GM21717 (cell line): ENCODE measurements around the gene NPM1.
"Not testable (repeated sequence)": the region's sequence is repeated elsewhere in the genome, so short reads cannot be mapped to it uniquely, and the experiment has no call there.

Source experiments
- ATAC-seq: cut with Tn5 transposase; IDR thresholded peaks from one replicate; pipeline ENCODE4 v1.9.1; 2021; ENCODE audit warnings: mild to moderate bottlenecking, moderate library complexity; ENCODE audit not compliant: unreplicated experiment

NPM1 gene

DNA sequence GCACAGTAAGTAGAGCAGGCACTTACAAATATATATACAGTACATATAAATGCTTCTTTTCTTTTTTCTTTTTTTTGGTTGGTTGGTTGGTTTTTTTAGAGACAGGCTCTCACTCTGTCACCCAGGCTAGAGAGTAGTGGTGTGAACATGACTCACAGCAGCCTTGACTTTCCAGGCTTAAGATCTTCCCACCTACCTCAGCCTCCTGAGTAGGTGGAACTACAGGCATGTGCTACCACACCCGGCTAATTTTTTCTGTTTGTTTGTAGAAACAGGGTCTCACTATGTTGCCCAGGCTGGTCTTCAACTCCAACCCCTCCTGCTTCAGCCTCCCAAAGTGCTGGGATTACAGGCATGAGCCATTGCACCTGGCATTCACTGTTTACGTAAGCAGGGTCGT lies 2.6 kb upstream of the NPM1 start:
- not testable (repeated sequence) for ATAC-seq

DNA sequence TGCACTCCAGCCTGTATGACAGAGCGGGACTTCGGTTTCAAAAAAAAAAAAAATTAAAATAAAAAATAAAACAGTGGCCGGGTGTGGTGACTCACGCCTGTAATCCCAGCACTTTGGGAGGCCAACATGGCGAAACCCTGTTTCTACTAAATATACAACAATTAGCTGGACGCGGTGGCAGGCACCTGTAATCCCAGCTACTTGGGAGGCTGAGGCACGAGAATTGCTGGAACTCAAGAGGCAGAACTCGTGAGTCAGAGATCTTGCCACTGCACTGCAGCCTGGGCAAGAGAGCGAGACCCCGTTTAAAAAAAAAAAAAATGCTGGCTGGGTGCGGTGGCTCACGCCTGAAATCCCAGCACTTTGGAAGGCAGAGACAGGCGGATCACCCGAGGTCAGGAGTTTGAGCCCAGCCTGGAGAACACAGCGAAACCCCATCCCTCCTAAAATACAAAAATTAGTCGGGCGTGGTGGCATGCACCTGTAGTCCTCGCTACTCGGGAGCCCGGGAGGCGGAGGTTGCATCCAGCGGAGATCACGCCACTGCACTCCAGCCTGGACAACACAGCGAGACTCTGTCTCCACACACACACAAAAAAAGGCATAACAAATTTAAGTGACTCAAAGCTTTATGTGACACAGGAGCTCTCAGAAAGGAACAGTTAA lies 1.5 kb upstream of the NPM1 start:
- no peak for ATAC-seq

DNA sequence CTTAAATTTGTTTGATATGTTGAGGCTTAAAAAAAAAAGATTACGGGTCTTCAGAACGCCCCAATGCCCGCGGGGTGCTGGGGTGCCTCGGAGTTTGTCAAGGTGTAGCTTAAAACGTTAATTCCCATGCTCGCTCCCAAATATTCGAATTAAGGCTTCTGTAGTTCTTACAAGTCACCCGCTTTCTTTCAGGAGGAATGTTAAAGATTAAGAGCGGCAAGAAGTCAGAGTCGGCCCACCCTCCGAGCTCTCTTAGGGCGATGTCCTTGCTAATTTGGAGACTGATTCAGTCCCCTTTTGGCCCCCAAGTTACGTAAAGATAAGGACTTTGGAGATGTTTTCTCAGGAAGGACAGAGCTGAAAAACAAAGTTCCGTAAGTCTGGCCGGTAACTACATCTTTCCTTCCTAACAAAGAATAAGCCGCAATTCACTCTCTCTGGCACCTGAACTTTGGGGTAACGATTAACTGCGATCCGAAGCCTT lies 746 bp upstream of the NPM1 start:
- peak; percentile 1 for ATAC-seq

DNA sequence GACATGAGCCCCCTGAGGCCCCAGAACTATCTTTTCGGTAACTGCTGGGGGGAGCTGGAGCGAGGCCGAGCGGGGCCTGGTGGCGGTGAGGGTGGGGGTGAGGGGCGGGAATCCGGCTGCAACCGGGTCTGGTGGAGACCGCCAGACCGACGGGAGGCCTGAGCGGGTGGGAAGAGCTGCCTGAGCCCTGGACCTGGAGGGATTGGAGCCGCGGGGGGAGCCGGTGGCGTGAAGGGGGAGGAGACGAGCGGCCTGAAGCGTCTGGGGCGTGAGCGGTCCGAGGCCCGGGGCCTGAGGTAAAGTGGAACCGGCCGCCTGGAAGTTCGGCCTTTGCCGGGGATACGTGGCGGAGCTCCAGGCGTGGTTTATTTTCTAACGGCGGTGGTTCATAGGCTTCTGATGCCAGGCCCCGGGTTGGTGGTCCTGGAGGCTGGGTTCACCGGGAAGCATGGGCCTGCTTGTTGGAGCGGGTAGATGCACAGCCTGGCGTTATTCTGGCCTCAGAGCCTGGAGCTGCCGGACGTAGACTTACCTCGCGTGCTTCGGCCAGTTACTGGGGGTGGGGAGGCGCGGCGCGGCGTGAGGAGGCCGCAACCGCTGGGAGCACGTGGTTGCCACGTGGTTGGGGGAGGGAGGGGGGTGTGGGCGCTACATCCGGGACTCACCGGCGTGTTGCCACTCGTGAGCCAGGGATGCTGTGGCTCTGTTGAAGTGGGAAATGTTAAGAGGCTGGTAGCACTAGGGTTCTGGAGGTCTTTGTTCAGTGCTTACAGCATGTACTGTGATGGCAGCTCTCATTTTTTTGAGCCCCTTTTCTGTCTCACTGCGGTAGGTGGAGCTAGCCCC lies 544 bp downstream of the NPM1 start:
- ATAC-seq: peak; percentile 34

DNA sequence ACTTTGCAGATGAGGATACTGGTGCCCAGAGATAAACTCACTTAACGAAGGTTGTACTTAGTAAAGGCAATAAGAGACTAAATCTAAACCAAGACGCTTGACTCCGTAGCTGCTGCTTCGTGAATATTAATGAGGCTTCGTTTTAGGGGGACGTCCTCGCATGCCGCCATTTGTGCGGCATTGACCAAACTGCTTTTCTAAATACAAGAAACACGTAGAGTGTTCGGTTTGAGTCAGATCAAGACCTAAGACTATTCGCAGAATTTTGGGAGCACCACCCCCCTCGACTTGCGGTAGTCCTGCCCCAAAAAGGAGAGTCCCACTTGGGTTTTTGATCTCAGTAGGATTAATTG lies 1.1 kb downstream of the NPM1 start:
- ATAC-seq: peak; percentile 1

DNA sequence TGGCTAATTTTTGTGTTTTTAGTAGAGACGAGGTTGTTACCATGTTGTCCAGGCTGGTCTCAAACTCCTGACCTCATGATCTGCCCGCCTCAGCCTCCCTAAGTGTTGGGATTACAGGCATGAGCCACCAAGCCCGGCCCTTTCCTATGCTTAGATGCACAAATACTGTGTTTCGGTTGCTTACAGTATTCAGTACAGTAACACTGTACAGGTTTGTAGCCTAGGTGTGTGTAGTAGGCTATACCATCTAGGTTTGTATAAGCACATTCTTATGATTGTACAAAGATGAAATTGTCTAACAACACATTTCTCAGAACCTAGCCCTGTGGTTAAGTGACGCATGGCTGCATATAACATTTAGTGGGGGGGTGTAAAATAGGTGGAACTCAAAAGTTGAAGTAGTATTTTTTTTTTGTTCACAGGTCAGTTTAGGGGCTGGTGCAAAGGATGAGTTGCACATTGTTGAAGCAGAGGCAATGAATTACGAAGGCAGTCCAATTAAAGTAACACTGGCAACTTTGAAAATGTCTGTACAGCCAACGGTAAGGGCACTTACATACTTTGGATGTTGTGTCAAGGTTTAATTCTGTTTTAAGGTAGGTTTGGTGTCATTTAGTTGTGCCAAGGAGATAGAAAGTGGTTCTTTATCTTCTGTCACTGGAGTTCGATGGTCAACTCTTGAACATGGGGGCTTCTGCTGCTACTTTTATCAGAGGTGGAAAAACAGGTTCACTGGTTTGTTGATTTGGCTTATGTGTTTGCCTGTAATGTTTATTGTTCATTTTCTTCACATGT lies 3.4 kb downstream of the NPM1 start:
- no peak for ATAC-seq

DNA sequence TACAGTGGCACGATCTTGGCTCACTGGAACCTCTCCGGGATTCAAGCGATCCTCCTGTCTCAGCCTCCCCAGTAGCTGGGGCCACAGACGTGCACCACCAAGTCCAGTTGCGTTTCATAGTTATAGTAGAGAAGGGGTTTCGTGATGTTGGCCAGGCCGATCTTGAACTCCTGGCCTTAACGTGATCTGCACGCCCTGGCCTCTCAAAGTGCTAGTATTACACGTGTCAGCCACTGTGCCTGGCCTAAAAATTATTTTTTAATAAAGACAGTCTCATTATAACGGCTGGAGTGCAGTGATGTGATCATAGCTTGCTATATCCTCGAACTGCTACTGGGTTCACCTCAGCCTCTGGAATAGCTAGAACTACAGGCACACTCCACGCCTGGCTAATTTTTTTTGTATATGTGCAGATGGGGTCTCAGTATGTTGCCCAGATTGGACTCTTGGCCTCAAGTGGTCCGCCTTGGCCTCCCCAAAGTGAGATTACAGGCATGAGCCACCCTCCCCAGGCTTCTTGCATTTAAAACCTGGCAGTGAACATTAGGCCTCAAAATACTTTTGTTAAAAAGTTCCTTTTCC lies 4.4 kb downstream of the NPM1 start:
- no peak for ATAC-seq

DNA sequence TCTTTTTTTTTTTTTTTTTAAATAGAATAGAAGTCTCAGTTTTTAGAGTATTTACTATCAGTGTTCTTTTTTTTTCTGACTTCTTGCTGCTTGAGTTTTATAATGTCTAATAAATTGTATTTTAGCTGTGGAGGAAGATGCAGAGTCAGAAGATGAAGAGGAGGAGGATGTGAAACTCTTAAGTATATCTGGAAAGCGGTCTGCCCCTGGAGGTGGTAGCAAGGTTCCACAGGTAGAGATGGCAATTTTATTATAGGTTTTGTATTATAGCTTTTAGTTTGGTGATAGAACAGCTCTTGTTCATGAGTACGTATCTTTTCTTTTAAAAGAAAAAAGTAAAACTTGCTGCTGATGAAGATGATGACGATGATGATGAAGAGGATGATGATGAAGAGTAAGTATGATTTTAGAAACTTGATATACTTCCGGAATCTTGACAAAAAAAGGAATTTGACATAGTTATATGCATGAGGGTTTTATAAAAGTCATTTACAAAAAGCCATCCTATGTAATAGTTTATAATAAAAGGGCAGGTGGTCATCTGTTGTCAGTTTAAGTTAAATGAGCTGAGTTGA lies 5.0 kb downstream of the NPM1 start:
- no peak for ATAC-seq

DNA sequence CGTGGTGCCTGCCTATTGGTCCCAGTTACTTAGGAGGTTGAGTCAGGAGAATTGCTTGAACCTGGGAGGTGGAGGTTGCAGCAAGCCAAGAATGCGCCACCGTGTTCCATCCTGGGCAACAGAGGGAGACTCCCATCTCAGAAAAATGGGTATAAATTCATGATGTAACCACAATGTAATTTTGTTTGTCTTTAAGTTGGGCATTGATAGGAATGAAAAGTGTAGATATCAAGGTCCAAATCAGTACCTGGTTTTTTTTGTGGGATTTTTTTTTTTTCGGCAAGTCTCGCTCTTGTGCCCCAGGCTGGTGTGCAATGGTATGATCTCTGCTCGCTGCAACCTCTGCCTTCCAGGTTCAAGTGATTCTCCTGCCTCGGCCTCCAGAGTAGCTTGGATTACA lies 7.4 kb downstream of the NPM1 start:
- no peak for ATAC-seq

DNA sequence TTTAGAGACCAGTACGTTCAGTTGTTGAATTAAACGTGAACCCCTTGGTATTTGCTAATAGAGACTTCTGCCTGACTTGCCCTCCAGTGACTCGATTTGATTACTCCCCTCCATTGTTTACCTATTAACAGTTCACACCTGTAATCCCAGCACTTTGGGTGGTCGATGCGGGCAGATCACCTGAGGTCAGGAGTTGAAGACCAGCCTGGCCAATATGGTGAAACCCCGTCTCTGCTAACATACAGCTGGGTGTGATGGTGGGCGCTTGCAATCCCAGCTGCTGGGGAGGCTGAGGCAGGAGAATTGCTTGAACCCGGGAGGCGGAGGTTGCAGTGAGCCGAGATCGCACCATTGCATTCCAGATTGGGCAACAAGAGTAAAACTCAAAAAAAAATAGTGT lies 8.9 kb downstream of the NPM1 start:
- ATAC-seq: not testable (repeated sequence)

DNA sequence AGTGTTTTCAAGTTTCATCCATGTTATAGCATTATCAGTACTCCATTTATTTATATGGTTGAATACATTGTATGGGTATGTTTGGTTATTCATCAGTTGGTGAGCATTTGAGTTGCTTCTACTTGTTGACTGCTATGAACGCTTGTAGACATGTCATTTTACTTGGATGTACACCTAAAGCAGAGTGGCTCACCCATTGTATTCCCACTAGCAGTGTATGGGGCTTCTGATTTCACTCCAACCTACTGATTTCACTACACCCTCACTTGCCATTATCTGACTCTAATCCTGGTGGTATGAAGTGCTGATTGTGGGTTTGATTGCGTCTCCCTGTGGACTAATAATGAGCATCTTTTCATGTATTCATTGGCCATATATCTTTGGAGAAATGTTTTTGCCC lies 9.5 kb downstream of the NPM1 start:
- ATAC-seq: no peak

DNA sequence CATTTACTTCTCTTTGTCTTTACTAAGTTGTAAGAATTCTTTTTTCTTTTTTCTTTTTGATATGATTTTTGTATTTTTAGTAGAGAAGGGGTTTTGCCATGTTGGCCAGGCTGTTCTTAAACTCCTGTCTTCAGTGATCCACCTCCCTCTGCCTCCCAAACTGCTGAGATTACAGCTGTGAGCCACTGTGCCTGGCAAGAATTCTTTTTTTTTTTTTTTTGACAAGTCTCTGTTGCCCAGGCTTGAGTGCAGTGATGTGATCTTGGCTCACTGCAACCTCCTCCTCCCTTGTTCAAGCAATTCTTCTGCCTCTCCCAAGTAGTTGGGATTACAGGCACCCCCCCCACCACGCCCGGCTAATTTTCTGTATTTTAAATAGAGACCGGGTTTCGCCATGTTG lies 9.9 kb downstream of the NPM1 start:
- ATAC-seq: no peak

DNA sequence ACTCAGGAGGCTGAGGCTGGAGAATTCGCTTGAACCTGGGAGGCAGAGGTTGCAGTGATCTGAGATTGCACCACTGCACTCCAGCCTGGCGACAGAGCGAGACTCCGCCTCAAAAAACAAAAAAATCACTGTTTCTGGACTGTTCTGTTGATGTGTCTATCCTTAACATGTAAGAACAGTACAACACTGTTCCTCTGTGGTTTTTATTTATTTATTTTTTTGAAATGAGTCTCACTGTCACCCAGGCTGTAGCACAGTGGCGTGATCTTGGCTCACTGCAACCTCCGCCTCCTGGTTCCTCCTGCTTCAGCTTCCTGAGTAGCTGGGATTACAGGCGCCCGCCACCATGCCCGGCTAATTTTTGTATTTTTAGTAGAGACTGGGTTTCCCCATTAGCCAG lies 11.0 kb downstream of the NPM1 start:
- ATAC-seq: not testable (repeated sequence)

DNA sequence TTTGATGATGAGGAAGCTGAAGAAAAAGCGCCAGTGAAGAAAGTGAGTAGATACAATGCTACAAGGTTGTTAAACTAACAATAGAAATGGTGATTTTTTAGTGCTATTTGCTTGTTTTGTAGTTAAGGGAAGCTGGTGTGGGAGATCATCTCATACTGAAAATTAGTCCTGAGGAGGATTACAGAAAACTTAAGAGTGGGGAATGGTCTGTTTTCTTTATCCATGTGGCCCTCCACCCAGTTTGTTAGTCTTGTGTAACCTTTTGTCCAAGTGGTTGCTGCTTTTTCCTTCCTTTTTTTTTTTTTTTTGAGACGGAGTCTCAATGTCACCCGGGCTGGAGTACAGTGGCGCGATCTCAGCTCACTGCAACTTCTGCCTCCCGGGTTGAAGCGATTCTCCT lies 12.5 kb downstream of the NPM1 start:
- ATAC-seq: no peak

DNA sequence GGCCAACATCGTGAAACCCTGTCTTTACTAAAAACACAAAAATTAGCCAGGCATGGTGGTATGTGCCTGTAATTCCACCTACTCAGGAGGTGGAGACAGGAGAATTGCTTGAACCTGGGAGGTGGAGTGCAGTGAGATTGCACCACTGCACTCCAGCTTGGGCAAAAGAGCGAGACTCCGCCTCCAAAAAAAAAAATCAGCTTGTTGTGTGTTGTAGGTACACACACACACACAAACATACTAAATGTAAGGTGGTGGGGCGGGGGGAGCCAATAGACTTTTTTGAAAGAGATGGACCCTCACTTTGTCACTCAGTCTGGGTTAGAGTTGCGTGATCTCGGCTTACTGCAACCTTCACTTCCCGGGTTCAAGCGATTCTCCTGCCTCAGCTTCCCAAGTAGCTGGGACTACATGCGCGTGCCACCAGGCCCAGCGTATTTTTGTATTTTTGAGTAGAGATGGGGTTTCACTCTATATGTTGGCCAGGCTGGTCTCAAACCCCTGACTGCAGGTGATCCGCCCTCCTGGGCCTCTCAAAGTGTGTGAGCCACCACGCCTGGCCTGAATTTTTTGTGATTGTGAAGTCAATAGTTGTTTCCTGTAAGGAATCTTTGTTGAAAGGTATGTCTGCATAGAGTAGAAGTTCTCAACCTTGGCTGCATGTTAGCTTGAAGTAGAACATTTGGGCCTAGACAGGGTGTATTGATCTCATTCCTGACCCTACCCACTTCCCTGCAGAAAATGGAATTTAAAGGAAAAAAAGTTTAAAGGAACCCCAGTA lies 13.7 kb downstream of the NPM1 start:
- ATAC-seq: no peak

DNA sequence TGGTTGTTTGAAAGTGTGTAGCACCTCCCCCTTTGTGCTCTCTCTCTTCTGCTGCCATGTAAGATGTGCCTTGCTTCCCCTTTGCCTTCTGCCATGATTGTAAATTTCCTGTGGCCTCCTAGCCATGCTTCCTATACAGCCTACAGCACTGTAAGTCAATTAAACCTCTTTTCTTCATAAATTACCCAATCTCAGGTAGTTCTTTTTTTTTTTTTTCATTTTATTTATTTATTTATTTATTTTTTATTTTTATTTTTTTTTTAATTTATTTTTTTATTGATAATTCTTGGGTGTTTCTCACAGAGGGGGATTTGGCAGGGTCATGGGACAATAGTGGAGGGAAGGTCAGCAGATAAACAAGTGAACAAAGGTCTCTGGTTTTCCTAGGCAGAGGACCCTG lies 15.1 kb downstream of the NPM1 start:
- ATAC-seq: not testable (repeated sequence)

DNA sequence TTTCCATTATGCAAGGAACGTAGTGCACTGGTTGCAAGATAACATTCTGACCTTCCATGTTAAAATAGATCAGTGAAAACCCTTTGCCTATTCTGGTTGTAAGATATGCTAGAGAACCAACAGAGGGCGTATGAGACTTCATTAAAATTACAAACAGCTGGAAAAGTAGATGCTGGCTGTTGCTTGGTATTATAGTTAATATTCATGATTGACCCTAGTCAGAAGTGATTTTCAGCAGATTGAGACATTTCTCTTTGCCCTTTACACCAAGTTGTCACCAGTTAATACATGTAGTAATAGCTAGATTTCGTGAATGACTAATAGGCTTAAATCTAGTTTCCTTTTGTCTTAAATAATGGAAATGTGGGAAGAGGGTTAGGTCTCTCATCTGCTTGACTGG lies 18.0 kb downstream of the NPM1 start:
- no peak for ATAC-seq

DNA sequence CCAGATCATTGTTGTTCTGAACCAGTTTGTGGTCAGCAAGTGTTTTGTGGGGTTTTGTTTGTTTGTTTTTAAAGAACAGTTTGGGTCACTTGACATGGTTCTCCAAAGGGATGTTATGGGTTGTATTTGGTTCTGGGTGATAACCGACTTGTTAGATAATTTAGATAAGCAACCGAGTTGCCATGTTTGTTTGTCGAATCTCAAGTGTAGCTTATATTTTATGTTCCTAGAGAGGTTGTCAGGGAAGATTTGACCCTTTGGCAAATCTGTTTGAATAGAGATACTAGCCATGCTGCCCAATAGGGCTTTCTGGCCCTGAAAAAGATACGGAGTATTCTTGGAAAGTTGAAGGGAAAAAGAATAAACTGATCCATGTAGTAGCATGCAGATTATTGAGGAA lies 19.6 kb downstream of the NPM1 start:
- ATAC-seq: no peak

DNA sequence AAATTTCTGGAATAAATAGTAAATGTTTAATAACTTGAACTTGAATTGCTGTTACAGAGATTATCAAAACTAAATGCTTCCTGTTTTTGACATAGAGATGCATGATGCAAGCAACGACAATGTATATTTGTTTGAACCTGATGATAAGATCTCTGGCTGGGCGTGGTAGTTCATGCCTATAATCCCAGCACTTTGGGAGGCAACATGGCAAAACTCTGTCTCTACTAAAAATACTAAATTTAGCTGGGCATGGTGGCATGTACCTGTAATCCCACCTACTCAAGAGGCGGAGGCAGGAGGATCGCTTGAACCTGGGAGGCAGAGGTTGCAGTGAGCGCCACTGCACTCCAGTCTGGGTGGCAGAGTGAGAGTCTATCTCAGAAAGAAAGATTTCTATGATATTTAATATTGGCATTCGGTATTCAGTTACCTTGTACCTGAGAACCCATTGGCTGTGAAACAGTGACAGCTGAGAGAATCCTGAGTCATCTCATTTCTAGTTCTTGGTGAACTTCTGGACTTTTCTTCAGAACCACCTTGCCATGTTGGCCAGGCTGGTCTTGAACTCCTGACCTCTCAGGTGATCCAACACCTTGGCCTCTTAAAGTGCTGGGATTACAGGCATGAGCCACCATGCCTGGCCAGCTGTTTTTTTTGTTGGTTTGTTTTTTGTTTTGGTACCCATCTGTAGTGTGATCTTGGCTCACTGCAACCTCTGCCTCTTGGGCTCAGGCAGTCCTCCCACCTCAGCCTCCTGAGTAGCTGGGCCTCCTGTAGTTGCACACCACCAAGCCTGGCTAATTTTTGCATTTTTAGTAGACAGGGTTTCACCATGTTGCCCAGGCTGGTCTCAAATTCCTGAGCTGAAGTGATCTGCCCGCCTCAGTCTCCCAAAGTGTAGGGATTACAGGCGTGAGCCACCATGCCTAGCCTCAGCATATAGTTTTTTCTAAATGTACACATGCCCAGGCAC lies 21.8 kb downstream of the NPM1 start:
- ATAC-seq: no peak
